ENCODE data around the gene XXYLT1. TPM values are rescaled to one million over a fixed set of nuclear protein-coding genes. Genes with fewer than 3 reads are reported as not detected.

The XXYLT1 gene
- total RNA-seq, 1 donor from 2014 or later = 13.6 TPM

- Histone ChIP-seq H3K4me3 (ENCODE audit: low read length in 3 of 3) (peak overlapping the region; percentile 18 to 62 (median 61)), H3K27ac (ENCODE audit: low read depth, low read length) (peak overlapping the region; percentile 82), H3K9me3 (ENCODE audit: control insufficient read depth in 3 of 3, low read length in 3 of 3) (no peaks in the 10 kb centered on the region), H3K36me3 (ENCODE audit: control insufficient read depth in 3 of 3, insufficient read depth in 3 of 3, low read length in 3 of 3) (no peaks in the 10 kb centered on the region), H3K27me3 (ENCODE audit: control insufficient read depth in 3 of 3, insufficient read depth in 3 of 3, low read length in 3 of 3) (no peaks in the 10 kb centered on the region), H3K9ac (ENCODE audit: low read depth in 1 of 3, low read length in 3 of 3) (peak overlapping the region; percentile 69 to 79 (median 71)), H3K4me1 (ENCODE audit: control insufficient read depth in 3 of 3, insufficient read depth in 3 of 3, low read length in 3 of 3) (peaks cover 31 to 48% (median 45%) of the 10 kb centered on the region in 3 donors)
Observed at GRCh38 chr3:195209083-195209846, 61.7 kb downstream of the XXYLT1 start.

- no peaks in the 10 kb centered on the region for H3K36me3 ChIP-seq (ENCODE audit: control insufficient read depth in 3 of 3, insufficient read depth in 3 of 3, low read length in 3 of 3)
- H3K27me3 ChIP-seq (ENCODE audit: control insufficient read depth in 3 of 3, insufficient read depth in 3 of 3, low read length in 3 of 3) = no peaks in the 10 kb centered on the region
- H3K4me1 ChIP-seq (ENCODE audit: control insufficient read depth in 3 of 3, insufficient read depth in 3 of 3, low read length in 3 of 3) = peaks cover 31 to 49% (median 47%) of the 10 kb centered on the region in 3 donors
- H3K9me3 ChIP-seq (ENCODE audit: control insufficient read depth in 3 of 3, low read length in 3 of 3) = no peaks in the 10 kb centered on the region
- H3K27ac ChIP-seq (ENCODE audit: low read depth, low read length) = peak overlapping the region; percentile 82
- peak overlapping the region in 2 of 3 donors; percentile 69 to 79 for H3K9ac ChIP-seq (ENCODE audit: low read depth in 1 of 3, low read length in 3 of 3)
- peak overlapping the region in 1 of 3 donors; percentile 7 for H3K4me3 ChIP-seq (ENCODE audit: low read length in 3 of 3)
Observed at GRCh38 chr3:195208631-195209030, 62.3 kb downstream of the XXYLT1 start.

- Histone ChIP-seq H3K36me3 (ENCODE audit: control insufficient read depth in 3 of 3, insufficient read depth in 3 of 3, low read length in 3 of 3) (no peaks in the 10 kb centered on the region), H3K27me3 (ENCODE audit: control insufficient read depth in 3 of 3, insufficient read depth in 3 of 3, low read length in 3 of 3) (no peaks in the 10 kb centered on the region), H3K27ac (ENCODE audit: low read depth, low read length) (no peak overlapping the region), H3K4me1 (ENCODE audit: control insufficient read depth in 3 of 3, insufficient read depth in 3 of 3, low read length in 3 of 3) (peaks cover 31 to 49% (median 47%) of the 10 kb centered on the region in 3 donors), H3K4me3 (ENCODE audit: low read length in 3 of 3) (no peak overlapping the region), H3K9ac (ENCODE audit: low read depth in 1 of 3, low read length in 3 of 3) (peak overlapping the region in 1 of 3 donors; percentile 29), H3K9me3 (ENCODE audit: control insufficient read depth in 3 of 3, low read length in 3 of 3) (no peaks in the 10 kb centered on the region)
Observed at GRCh38 chr3:195208183-195208582, 62.8 kb downstream of the XXYLT1 start.

DNA sequence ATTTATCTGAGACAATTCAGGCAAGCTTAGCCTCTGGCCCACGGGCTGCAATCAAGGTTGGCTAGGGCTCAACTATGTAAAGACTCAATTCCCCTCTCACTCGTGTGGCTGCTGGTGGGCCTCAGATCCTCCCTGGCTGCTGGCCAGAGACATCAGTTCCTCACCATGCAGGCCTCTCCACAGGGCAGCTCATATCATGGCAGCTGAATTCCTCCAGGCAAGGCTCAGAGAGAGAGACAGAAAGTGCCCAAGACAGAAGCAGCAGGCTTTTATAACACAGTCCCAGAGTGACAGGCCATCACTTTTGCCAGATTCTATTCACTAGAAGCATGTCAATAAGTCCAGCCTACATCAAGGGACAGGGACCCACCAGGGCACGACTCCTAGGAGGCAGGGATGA lies 63.2 kb downstream of the XXYLT1 start:
- no peak overlapping the region for H3K27ac ChIP-seq (ENCODE audit: low read depth, low read length)

DNA sequence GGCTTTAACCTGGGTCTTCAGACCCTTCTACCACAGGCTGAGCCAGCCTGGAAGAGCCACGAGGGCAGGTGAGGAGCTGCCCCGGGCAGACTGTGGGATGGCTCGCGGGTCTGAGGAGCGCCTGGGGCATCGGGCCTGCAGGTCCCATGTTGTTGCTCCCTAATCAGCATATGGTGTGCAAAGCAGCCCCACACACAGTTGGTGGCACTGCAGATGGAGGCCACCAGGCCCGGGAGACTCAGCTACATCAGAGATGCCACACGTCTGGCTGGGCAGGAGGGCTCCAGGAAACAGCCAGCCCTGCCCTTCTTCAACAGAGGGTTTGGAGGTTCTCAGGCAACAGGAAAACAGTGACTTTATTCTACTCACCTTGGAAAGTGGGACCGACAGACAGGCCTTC lies 63.9 kb downstream of the XXYLT1 start:
- Histone ChIP-seq H3K36me3 (ENCODE audit: control insufficient read depth in 3 of 3, insufficient read depth in 3 of 3, low read length in 3 of 3) (no peaks in the 10 kb centered on the region), H3K27ac (ENCODE audit: low read depth, low read length) (no peak overlapping the region), H3K9ac (ENCODE audit: low read depth in 1 of 3, low read length in 3 of 3) (no peak overlapping the region), H3K9me3 (ENCODE audit: control insufficient read depth in 3 of 3, low read length in 3 of 3) (no peaks in the 10 kb centered on the region), H3K4me3 (ENCODE audit: low read length in 3 of 3) (no peak overlapping the region), H3K4me1 (ENCODE audit: control insufficient read depth in 3 of 3, insufficient read depth in 3 of 3, low read length in 3 of 3) (peaks cover 31 to 49% (median 47%) of the 10 kb centered on the region in 3 donors), H3K27me3 (ENCODE audit: control insufficient read depth in 3 of 3, insufficient read depth in 3 of 3, low read length in 3 of 3) (no peaks in the 10 kb centered on the region)

More for the DNA sequence above, 63.2 kb downstream of the XXYLT1 start:
- H3K9me3 ChIP-seq (ENCODE audit: control insufficient read depth in 3 of 3, low read length in 3 of 3) = no peaks in the 10 kb centered on the region
- H3K4me1 ChIP-seq (ENCODE audit: control insufficient read depth in 3 of 3, insufficient read depth in 3 of 3, low read length in 3 of 3) = peaks cover 31 to 49% (median 47%) of the 10 kb centered on the region in 3 donors
- no peak overlapping the region for H3K4me3 ChIP-seq (ENCODE audit: low read length in 3 of 3)
- peak overlapping the region in 2 of 3 donors; percentile 29 to 45 for H3K9ac ChIP-seq (ENCODE audit: low read depth in 1 of 3, low read length in 3 of 3)
- no peaks in the 10 kb centered on the region for H3K27me3 ChIP-seq (ENCODE audit: control insufficient read depth in 3 of 3, insufficient read depth in 3 of 3, low read length in 3 of 3)
- H3K36me3 ChIP-seq (ENCODE audit: control insufficient read depth in 3 of 3, insufficient read depth in 3 of 3, low read length in 3 of 3) = no peaks in the 10 kb centered on the region

- Histone ChIP-seq H3K9ac (ENCODE audit: low read depth in 1 of 3, low read length in 3 of 3) (peak overlapping the region in 1 of 3 donors; percentile 33), H3K27me3 (ENCODE audit: control insufficient read depth in 3 of 3, insufficient read depth in 3 of 3, low read length in 3 of 3) (no peaks in the 10 kb centered on the region), H3K4me3 (ENCODE audit: low read length in 3 of 3) (peak overlapping the region; percentile 24 to 57 (median 42)), H3K27ac (ENCODE audit: low read depth, low read length) (no peak overlapping the region), H3K36me3 (ENCODE audit: control insufficient read depth in 3 of 3, insufficient read depth in 3 of 3, low read length in 3 of 3) (no peaks in the 10 kb centered on the region), H3K4me1 (ENCODE audit: control insufficient read depth in 3 of 3, insufficient read depth in 3 of 3, low read length in 3 of 3) (peaks cover 23 to 32% (median 31%) of the 10 kb centered on the region in 3 donors), H3K9me3 (ENCODE audit: control insufficient read depth in 3 of 3, low read length in 3 of 3) (no peaks in the 10 kb centered on the region)
Observed at GRCh38 chr3:195204360-195205163, 66.4 kb downstream of the XXYLT1 start.

- peaks cover 14 to 23% (median 22%) of the 10 kb centered on the region in 3 donors for H3K4me1 ChIP-seq (ENCODE audit: control insufficient read depth in 3 of 3, insufficient read depth in 3 of 3, low read length in 3 of 3)
- H3K36me3 ChIP-seq (ENCODE audit: control insufficient read depth in 3 of 3, insufficient read depth in 3 of 3, low read length in 3 of 3) = no peaks in the 10 kb centered on the region
- H3K9ac ChIP-seq (ENCODE audit: low read depth in 1 of 3, low read length in 3 of 3) = no peak overlapping the region
- H3K27ac ChIP-seq (ENCODE audit: low read depth, low read length) = no peak overlapping the region
- no peak overlapping the region for H3K4me3 ChIP-seq (ENCODE audit: low read length in 3 of 3)
- no peaks in the 10 kb centered on the region for H3K27me3 ChIP-seq (ENCODE audit: control insufficient read depth in 3 of 3, insufficient read depth in 3 of 3, low read length in 3 of 3)
- no peaks in the 10 kb centered on the region for H3K9me3 ChIP-seq (ENCODE audit: control insufficient read depth in 3 of 3, low read length in 3 of 3)
Observed at GRCh38 chr3:195203606-195204005, 67.4 kb downstream of the XXYLT1 start.

- Histone ChIP-seq H3K9me3 (ENCODE audit: control insufficient read depth in 3 of 3, low read length in 3 of 3) (no peaks in the 10 kb centered on the region), H3K27me3 (ENCODE audit: control insufficient read depth in 3 of 3, insufficient read depth in 3 of 3, low read length in 3 of 3) (no peaks in the 10 kb centered on the region), H3K27ac (ENCODE audit: low read depth, low read length) (no peak overlapping the region), H3K4me3 (ENCODE audit: low read length in 3 of 3) (no peak overlapping the region), H3K9ac (ENCODE audit: low read depth in 1 of 3, low read length in 3 of 3) (no peak overlapping the region), H3K36me3 (ENCODE audit: control insufficient read depth in 3 of 3, insufficient read depth in 3 of 3, low read length in 3 of 3) (no peaks in the 10 kb centered on the region), H3K4me1 (ENCODE audit: control insufficient read depth in 3 of 3, insufficient read depth in 3 of 3, low read length in 3 of 3) (peaks cover 8 to 15% (median 11%) of the 10 kb centered on the region in 3 donors)
Observed at GRCh38 chr3:195201295-195201694, 69.7 kb downstream of the XXYLT1 start.

DNA sequence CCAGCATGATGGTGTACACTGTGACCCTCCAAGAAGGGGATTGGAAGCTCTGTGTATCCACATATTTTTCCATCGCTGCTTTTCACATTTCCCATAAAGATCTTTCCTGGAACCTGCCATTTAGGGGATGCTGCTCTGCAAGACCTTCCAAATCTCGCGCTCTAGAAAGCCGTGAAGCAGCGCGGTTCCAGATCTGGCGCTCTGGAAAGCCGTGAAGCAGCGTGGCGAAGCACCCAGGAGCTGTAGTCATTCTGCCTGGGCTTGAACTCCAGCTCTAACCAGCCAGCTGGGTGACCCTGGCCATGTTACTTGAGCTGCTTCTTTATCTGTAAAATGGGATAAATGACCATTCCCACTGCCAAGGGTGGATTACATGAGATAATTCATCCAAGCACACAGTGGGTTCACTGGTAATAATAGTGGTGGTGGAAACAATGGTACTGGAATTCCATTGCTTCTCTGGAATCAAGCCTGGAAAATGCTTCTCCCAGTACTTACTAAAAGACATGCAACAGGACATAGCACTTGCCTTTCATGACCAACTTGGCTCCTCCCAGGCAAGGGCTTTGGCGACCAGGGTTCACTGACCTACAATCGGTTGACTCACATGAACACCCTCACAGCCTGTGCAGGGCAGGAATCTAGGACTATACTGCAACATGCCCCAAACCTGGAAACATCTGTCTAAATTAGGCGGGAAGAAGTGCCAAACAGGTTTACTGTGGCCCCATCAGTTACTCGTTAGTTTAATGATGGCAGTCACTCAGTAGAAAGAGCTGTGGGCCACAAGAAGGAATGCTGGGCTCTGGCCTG lies 70.7 kb downstream of the XXYLT1 start:
- peaks cover 8 to 14% (median 11%) of the 10 kb centered on the region in 3 donors for H3K4me1 ChIP-seq (ENCODE audit: control insufficient read depth in 3 of 3, insufficient read depth in 3 of 3, low read length in 3 of 3)
- H3K4me3 ChIP-seq (ENCODE audit: low read length in 3 of 3) = no peak overlapping the region
- no peaks in the 10 kb centered on the region for H3K27me3 ChIP-seq (ENCODE audit: control insufficient read depth in 3 of 3, insufficient read depth in 3 of 3, low read length in 3 of 3)
- H3K27ac ChIP-seq (ENCODE audit: low read depth, low read length) = no peak overlapping the region
- no peaks in the 10 kb centered on the region for H3K36me3 ChIP-seq (ENCODE audit: control insufficient read depth in 3 of 3, insufficient read depth in 3 of 3, low read length in 3 of 3)
- H3K9me3 ChIP-seq (ENCODE audit: control insufficient read depth in 3 of 3, low read length in 3 of 3) = no peaks in the 10 kb centered on the region
- H3K9ac ChIP-seq (ENCODE audit: low read depth in 1 of 3, low read length in 3 of 3) = no peak overlapping the region

All from skeletal muscle tissue (tissue), 4 donors.